GM08714 (cell line): Measurements from ENCODE around the gene PCDHA6.
"Not testable (repeated sequence)": the region's sequence is repeated elsewhere in the genome, so short reads cannot be mapped to it uniquely, and the experiment has no call there.

Experiments
- H3K4me3 ChIP-seq: fragments of 200-500 bp; sonication (Bioruptor generic); 2 replicates; pipeline ENCODE4 v1.5.1; 2014; ENCODE audit warnings: mild to moderate bottlenecking, low read length, inconsistent platforms
- ZNF274 ChIP-seq: IDR thresholded peaks from 2 replicates; pipeline ENCODE4 v1.6.1; 2012; ENCODE audit warnings: mild to moderate bottlenecking, low read depth, low read length

Gene PCDHA6

DNA sequence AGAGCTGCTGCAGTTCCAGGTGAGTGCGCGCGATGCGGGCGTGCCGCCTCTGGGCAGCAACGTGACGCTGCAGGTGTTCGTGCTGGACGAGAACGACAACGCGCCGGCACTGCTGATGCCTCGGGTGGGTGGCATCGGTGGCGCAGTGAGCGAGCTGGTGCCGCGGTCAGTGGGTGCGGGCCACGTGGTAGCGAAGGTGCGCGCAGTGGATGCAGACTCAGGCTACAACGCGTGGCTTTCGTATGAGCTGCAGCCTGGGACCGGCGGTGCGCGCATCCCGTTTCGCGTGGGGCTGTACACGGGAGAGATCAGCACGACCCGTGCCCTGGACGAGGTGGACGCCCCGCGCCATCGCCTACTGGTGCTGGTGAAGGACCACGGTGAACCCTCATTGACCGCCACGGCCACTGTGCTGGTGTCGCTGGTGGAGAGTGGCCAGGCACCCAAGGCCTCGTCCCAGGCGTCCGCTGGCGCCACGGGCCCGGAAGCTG, 24.9 kb upstream of the PCDHA6 start:
- no peak for TF ChIP-seq ZNF274

DNA sequence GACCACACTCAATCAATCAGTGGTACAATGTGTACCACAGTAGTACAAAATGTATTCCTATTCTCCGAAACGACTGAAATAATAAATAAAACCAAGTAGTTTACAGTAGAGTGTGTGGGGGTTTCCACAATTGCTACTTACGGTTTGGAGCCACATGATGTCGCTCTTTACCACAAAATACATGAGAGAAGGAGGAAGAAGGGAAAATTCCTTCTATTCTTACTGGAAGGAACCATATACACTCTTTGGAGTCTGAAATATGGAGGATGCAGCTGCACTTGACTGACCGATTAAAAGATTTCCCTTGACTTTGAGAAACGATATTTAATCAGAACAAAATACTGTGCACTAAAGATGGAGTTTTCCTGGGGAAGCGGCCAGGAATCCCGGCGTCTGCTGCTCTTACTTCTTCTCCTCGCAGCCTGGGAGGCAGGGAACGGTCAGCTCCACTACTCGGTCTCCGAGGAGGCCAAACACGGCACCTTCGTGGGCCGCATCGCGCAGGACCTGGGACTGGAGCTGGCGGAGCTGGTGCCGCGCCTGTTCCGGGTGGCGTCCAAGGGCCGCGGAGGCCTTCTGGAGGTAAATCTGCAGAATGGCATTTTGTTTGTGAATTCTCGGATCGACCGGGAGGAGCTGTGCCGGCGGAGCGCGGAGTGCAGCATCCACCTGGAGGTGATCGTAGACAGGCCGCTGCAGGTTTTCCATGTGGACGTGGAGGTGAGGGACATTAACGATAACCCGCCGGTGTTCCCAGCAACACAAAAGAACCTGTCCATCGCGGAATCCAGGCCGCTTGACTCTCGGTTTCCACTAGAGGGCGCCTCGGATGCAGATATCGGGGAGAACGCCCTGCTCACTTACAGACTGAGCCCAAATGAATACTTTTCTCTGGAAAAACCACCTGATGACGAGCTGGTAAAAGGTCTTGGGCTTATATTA, 20.7 kb upstream of the PCDHA6 start, which contains the start of gene PCDHA4:
TSS of gene PCDHA4 (plus strand) at position 235 of the 942 bp plus-strand sequence.
- TF ChIP-seq ZNF274 = no peak
- H3K4me3 ChIP-seq = no peak within 1 kb of the TSS

More for the DNA sequence above, 24.9 kb upstream of the PCDHA6 start:
- H3K4me3 ChIP-seq = no peak overlapping the region

DNA sequence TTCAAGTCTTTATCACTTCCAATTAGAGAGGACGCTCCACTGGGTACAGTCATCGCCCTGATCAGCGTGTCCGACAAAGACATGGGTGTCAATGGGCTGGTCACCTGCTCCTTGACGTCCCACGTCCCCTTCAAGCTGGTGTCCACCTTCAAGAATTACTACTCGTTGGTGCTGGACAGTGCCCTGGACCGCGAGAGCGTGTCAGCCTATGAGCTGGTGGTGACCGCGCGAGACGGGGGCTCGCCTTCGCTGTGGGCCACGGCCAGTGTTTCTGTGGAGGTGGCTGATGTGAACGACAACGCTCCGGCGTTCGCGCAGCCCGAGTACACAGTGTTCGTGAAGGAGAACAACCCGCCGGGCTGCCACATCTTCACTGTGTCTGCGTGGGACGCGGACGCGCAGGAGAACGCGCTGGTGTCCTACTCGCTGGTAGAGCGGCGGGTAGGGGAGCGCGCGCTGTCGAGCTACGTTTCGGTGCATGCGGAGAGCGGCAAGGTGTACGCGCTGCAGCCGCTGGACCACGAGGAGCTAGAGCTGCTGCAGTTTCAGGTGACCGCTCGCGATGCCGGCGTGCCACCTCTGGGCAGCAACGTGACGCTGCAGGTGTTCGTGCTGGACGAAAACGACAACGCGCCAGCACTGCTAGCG, 19.4 kb upstream of the PCDHA6 start:
- H3K4me3 ChIP-seq = not testable (repeated sequence)

DNA sequence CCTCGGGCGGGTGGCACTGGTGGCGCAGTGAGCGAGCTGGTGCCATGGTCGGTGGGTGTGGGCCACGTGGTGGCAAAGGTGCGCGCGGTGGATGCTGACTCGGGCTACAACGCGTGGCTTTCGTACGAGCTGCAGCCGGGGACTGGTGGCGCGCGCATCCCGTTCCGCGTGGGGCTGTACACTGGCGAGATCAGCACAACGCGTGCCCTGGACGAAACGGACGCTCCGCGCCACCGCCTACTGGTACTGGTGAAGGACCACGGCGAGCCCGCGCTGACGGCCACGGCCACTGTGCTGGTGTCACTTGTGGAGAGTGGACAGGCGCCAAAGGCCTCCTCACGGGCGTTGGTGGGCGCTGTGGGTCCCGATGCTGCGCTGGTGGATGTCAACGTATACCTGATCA, 18.9 kb upstream of the PCDHA6 start:
- H3K4me3 ChIP-seq = no peak overlapping the region
- no peak for TF ChIP-seq ZNF274

DNA sequence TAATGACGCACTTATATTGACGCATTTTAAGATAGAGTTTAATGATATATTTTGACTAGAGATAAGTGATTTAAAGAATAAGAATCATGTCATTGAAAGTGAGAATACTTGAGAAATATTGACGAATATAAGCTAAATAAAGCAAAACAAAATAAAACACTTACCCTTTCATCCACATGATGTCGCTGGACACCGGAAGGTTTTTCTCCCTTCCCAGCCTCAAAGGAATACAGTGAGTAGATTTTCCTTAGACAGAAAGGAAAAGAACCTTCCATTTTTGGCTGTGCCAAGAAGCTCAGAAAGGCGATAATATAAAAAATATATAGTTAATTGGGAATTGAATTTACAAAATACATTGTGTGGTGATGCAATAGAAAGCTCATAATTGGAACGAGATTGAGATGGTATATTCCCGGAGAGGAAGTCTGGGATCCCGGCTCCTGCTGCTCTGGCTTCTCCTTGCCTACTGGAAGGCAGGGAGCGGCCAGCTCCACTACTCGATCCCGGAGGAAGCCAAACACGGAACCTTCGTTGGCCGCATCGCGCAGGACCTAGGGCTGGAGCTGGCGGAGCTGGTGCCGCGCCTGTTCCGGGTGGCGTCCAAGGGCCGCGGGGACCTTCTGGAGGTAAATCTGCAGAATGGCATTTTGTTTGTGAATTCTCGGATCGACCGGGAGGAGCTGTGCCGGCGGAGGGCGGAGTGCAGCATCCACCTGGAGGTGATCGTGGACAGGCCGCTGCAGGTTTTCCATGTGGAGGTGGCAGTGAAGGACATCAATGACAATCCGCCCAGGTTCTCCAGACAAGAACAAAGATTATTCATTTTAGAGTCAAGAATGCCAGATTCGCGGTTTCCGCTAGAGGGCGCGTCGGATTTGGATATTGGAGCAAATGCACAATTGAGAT, 6.1 kb upstream of the PCDHA6 start, which contains the start of gene PCDHA5:
TSS of gene PCDHA5 (plus strand) at position 239 of the 906 bp plus-strand sequence.
- TF ChIP-seq ZNF274 = no peak
- H3K4me3 ChIP-seq = no peak within 1 kb of the TSS

DNA sequence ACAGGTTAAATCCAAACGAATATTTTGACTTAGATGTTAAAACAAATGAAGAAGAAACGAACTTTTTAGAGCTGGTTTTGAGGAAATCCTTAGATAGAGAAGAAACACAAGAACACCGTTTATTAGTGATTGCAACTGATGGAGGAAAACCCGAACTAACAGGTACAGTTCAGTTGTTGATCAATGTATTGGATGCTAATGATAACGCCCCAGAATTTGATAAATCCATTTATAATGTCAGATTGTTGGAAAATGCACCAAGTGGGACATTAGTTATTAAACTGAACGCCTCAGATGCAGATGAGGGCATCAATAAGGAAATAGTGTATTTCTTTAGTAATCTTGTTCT, 5.5 kb upstream of the PCDHA6 start:
- no peak for TF ChIP-seq ZNF274
- H3K4me3 ChIP-seq = no peak overlapping the region

DNA sequence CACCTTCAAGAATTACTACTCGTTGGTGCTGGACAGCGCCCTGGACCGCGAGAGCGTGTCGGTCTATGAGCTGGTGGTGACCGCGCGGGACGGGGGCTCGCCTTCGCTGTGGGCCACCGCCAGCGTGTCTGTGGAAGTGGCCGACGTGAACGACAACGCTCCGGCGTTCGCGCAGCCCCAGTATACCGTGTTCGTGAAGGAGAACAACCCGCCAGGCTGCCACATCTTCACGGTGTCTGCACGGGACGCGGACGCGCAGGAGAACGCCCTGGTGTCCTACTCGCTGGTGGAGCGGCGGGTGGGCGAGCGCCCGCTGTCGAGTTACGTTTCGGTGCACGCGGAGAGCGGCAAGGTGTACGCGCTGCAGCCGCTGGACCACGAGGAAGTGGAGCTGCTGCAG, 4.8 kb upstream of the PCDHA6 start:
- not testable (repeated sequence) for H3K4me3 ChIP-seq

DNA sequence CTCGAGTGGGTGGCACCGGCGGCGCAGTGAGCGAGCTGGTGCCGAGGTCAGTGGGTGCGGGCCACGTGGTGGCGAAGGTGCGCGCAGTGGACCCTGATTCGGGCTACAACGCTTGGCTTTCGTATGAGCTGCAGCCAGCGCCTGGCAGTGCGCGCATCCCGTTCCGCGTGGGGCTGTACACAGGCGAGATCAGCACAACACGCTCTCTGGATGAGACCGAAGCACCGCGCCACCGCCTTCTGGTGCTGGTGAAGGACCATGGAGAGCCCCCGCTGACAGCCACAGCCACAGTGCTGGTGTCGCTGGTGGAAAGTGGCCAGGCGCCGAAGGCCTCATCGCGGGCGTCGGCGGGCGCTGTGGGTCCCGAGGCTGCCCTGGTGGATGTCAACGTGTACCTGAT, 4.3 kb upstream of the PCDHA6 start:
- TF ChIP-seq ZNF274 = no peak
- H3K4me3 ChIP-seq = no peak overlapping the region

DNA sequence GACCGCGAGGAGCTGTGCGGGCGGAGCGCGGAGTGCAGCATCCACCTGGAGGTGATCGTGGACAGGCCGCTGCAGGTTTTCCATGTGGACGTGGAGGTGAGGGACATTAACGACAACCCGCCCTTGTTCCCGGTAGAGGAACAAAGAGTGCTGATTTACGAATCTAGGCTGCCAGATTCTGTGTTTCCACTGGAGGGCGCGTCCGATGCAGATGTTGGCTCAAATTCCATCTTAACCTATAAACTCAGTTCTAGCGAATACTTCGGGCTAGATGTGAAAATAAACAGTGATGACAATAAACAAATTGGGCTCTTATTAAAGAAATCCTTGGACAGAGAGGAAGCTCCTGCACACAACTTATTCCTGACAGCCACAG, 590 bp downstream of the PCDHA6 start:
- no peak overlapping the region for H3K4me3 ChIP-seq
- TF ChIP-seq ZNF274 = no peak

DNA sequence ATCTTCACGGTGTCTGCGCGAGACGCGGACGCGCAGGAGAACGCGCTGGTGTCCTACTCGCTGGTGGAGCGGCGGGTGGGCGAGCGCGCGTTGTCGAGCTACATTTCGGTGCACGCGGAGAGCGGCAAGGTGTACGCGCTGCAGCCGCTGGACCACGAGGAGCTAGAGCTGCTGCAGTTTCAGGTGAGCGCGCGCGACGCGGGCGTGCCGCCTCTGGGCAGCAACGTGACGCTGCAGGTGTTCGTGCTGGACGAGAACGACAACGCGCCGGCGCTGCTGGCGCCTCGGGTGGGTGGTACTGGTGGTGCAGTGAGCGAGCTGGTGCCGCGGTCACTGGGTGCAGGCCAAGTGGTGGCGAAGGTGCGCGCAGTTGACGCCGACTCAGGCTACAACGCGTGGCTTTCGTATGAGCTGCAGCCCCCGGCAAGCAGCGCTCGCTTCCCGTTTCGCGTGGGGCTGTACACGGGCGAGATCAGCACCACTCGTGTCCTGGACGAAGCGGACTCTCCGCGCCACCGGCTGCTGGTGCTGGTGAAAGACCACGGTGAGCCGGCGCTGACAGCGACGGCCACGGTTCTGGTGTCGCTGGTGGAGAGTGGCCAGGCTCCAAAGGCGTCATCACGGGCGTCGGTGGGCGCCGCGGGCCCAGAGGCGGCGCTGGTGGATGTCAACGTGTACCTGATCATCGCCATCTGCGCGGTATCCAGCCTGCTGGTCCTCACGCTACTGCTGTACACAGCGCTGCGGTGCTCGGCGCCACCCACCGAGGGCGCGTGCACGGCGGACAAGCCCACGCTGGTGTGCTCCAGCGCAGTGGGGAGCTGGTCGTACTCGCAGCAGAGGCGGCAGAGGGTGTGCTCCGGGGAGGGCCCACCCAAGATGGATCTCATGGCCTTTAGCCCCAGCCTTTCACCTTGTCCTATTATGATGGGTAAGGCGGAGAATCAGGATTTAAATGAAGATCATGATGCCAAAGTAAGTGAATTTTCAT, 2.0 kb downstream of the PCDHA6 start:
- not testable (repeated sequence) for H3K4me3 ChIP-seq

DNA sequence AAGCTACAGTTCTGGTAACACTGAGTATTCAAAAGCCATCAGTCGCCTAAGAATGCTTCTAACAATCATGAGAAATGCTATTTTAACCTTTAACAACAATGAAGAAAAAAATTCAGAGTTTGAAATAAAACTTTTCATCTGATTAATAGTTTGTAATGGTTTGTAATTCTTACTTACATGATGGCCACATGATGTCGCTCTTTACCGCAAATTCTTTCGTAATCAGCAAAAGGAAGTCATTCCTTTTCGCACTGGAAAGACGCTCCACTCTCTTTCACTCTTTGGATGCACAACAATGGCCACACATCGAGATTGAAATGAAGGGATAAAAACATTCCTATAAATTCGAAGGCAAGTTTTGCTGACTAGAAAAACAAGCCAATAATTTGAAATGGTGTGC, 6.2 kb downstream of the PCDHA6 start, which contains the start of gene PCDHA7:
TSS of gene PCDHA7 (plus strand) at position 277 of the 400 bp plus-strand sequence. CDS start at position 392, 115 bp downstream.
- H3K4me3 ChIP-seq = no peak within 1 kb of the TSS
- TF ChIP-seq ZNF274 = no peak

DNA sequence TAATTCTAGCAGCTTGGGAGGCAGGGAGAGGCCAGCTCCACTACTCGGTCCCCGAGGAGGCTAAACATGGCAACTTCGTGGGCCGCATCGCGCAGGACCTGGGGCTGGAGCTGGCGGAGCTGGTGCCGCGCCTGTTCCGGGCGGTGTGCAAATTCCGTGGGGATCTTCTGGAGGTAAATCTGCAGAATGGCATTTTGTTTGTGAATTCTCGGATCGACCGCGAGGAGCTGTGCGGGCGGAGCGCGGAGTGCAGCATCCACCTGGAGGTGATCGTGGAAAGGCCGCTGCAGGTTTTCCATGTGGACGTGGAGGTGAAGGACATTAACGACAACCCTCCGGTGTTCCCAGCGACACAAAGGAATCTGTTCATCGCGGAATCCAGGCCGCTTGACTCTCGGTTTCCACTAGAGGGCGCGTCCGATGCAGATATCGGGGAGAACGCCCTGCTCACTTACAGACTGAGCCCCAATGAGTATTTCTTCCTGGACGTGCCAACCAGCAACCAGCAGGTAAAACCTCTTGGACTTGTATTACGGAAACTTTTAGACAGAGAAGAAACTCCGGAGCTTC, 6.8 kb downstream of the PCDHA6 start:
- H3K4me3 ChIP-seq = not testable (repeated sequence)
